ENCODE measurements around the gene C1QTNF3.
A peak's percentile ranks its signal among the peaks of the same experiment; 100 is the strongest.

The C1QTNF3 gene

DNA sequence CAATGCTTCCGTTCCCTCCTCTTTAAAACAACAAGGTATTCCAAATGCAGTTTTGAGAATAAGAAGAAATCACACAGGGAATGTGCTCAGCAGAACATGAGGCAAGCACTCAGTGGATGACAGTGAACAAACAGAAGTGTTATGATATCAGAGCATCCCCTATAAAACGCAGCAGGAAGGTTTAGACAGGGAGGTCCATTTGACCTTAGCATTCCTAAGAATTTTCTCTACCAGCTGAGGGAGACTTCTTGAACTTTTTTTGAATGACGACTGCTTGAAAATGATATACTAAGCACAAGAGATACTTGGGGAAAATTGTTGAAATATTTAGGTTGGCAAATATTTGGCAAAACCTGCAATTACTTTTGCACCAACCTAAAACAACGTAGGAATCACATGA lies 39.1 kb downstream of the C1QTNF3 start:
- Histone ChIP-seq H2BK15ac (ENCODE audit: low read depth, poor library complexity, severe bottlenecking) (no peak overlapping the region), H2BK120ac (ENCODE audit: low read depth, low read length) (no peak overlapping the region), H2BK12ac (ENCODE audit: low read length in 2 of 2) (no peak overlapping the region), H3K4me1 (ENCODE audit: control insufficient read depth, insufficient read depth, low read depth, low read length) (peaks cover 11% of the 10 kb centered on the region), H3K9ac (ENCODE audit: low read length) (no peak overlapping the region), H3K79me1 (replicated peaks; ENCODE audit: low read length, poor library complexity, severe bottlenecking) (peaks cover 10% of the 10 kb centered on the region), H3K14ac (ENCODE audit: low read length in 2 of 2) (no peak overlapping the region), H3K4ac (ENCODE audit: low read depth in 1 of 2, low read length in 2 of 2) (no peak overlapping the region), H3K27ac (ENCODE audit: low read length, poor library complexity, severe bottlenecking) (peak overlapping the region; percentile 53), H2BK5ac (ENCODE audit: low read depth, low read length, poor library complexity, severe bottlenecking) (no peak overlapping the region), H4K8ac (ENCODE audit: low read length) (no peak overlapping the region), H3K4me3 (ENCODE audit: insufficient read depth in 1 of 2, low read depth in 1 of 2, low read length in 2 of 2) (no peak overlapping the region), H3K4me2 (ENCODE audit: low read length, poor library complexity, severe bottlenecking) (no peak overlapping the region), H2AK5ac (ENCODE audit: low read length, severe bottlenecking) (peak overlapping the region; percentile 13), H3K18ac (ENCODE audit: low read depth in 1 of 2, low read length in 2 of 2) (no peak overlapping the region), H3K23ac (ENCODE audit: low read length in 2 of 2) (no peak overlapping the region), H4K91ac (ENCODE audit: low read length) (no peak overlapping the region), H2AFZ (ENCODE audit: low read depth, low read length) (no peak overlapping the region), H3K9me3 (ENCODE audit: control insufficient read depth, low read length) (no peaks in the 10 kb centered on the region), H3K36me3 (ENCODE audit: control insufficient read depth in 1 of 2, insufficient read depth in 2 of 2, low read depth in 1 of 2, low read length in 2 of 2) (peaks cover 9 to 56% of the 10 kb centered on the region in 2 experiments), H3K27me3 (ENCODE audit: control insufficient read depth in 1 of 2, insufficient read depth in 1 of 2, low read length in 2 of 2) (no peaks in the 10 kb centered on the region)
- WGBS, result 97% methylated on average over 3 of the region's 4 CpGs
- DNase-seq, result no peak

DNA sequence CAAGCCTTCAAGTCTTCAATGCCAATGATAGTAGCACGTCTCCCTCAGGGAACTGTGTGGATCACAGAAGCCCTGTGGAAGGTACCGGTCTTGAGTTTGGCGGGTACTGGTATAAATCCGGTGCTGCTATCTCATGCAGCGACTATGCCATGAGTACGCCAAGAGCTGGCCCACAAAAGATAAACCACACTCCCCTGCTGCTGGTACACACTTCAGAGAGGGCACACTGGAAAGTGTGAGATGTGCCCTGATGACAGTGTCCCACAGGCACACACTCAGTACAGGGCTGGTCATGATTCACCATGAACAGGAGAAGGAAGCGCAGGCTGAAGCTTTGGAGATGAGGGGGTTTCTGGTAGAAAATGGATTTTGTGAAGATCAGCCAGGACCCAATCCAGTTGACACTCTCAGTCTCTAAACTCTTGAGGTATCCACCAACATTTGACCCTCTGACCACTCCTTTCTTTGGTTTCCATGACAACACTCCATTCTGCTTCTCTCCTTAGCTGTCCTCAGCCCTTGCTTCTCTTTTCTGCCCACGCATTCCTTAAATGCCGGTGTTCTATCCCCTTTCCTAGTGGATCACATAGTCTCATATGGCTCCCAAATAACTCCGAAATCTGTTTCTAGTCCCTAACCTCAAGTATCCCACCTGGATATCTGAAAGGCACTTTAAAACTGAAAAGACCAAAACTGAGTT lies 40.2 kb downstream of the C1QTNF3 start:
- H3K23ac ChIP-seq (ENCODE audit: low read length in 2 of 2), result no peak overlapping the region
- no peak overlapping the region for H3K4me2 ChIP-seq (ENCODE audit: low read length, poor library complexity, severe bottlenecking)
- H3K9me3 ChIP-seq (ENCODE audit: control insufficient read depth, low read length), result no peaks in the 10 kb centered on the region
- H3K4me3 ChIP-seq (ENCODE audit: insufficient read depth in 1 of 2, low read depth in 1 of 2, low read length in 2 of 2), result no peak overlapping the region
- H3K36me3 ChIP-seq (ENCODE audit: control insufficient read depth in 1 of 2, insufficient read depth in 2 of 2, low read depth in 1 of 2, low read length in 2 of 2), result peaks cover 9 to 65% of the 10 kb centered on the region in 2 experiments
- H2BK12ac ChIP-seq (ENCODE audit: low read length in 2 of 2), result no peak overlapping the region
- no peak overlapping the region for H4K91ac ChIP-seq (ENCODE audit: low read length)
- H3K4ac ChIP-seq (ENCODE audit: low read depth in 1 of 2, low read length in 2 of 2), result no peak overlapping the region
- H2BK120ac ChIP-seq (ENCODE audit: low read depth, low read length), result no peak overlapping the region
- H3K14ac ChIP-seq (ENCODE audit: low read length in 2 of 2), result no peak overlapping the region
- H3K27ac ChIP-seq (ENCODE audit: low read length, poor library complexity, severe bottlenecking), result no peak overlapping the region
- no peak for DNase-seq
- H4K8ac ChIP-seq (ENCODE audit: low read length), result no peak overlapping the region
- no peak overlapping the region for H2BK15ac ChIP-seq (ENCODE audit: low read depth, poor library complexity, severe bottlenecking)
- WGBS, result 97% methylated on average over 9 of the region's 10 CpGs
- no peak overlapping the region for H3K9ac ChIP-seq (ENCODE audit: low read length)
- no peak overlapping the region for H2AFZ ChIP-seq (ENCODE audit: low read depth, low read length)
- H2AK5ac ChIP-seq (ENCODE audit: low read length, severe bottlenecking), result no peak overlapping the region
- H3K18ac ChIP-seq (ENCODE audit: low read depth in 1 of 2, low read length in 2 of 2), result no peak overlapping the region
- H3K79me1 ChIP-seq (replicated peaks; ENCODE audit: low read length, poor library complexity, severe bottlenecking), result peaks cover 10% of the 10 kb centered on the region
- H3K27me3 ChIP-seq (ENCODE audit: control insufficient read depth in 1 of 2, insufficient read depth in 1 of 2, low read length in 2 of 2), result no peaks in the 10 kb centered on the region
- H2BK5ac ChIP-seq (ENCODE audit: low read depth, low read length, poor library complexity, severe bottlenecking), result no peak overlapping the region
- peaks cover 11% of the 10 kb centered on the region for H3K4me1 ChIP-seq (ENCODE audit: control insufficient read depth, insufficient read depth, low read depth, low read length)

DNA sequence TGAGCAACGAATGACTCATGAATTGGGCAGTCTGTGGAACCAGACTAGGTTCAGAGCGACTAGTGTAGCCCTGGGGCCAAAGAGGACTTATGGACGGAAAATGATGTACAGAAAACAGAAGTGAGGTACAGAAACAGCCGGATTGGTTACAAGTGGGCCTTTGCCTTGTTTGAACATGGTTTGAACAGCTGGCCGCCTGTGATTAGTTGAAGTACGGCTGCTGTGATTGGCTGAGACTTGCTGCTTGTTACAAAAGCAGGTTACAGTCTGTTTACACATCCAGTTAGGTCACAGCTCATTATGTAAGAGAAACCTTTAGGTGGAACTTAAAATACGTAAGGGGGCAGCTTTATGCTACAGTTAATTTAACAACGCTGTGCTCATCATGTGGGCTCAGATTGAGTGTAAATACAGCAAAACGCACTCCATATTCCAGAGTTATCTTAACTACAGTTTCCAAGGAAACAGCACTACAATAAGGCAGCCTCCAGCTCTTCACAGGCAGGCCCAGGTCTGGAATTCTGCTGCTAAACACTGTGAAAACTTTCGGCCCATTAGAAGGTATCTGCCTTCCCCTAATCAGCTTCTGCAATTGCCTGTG lies 41.7 kb downstream of the C1QTNF3 start:
- Histone ChIP-seq H4K8ac (ENCODE audit: low read length) (no peak overlapping the region), H3K27ac (ENCODE audit: low read length, poor library complexity, severe bottlenecking) (no peak overlapping the region), H3K4me2 (ENCODE audit: low read length, poor library complexity, severe bottlenecking) (no peak overlapping the region), H2BK15ac (ENCODE audit: low read depth, poor library complexity, severe bottlenecking) (no peak overlapping the region), H3K14ac (ENCODE audit: low read length in 2 of 2) (no peak overlapping the region), H3K23ac (ENCODE audit: low read length in 2 of 2) (no peak overlapping the region), H3K27me3 (ENCODE audit: control insufficient read depth in 1 of 2, insufficient read depth in 1 of 2, low read length in 2 of 2) (no peaks in the 10 kb centered on the region), H3K9me3 (ENCODE audit: control insufficient read depth, low read length) (no peaks in the 10 kb centered on the region), H3K4me3 (ENCODE audit: insufficient read depth in 1 of 2, low read depth in 1 of 2, low read length in 2 of 2) (no peak overlapping the region), H3K36me3 (ENCODE audit: control insufficient read depth in 1 of 2, insufficient read depth in 2 of 2, low read depth in 1 of 2, low read length in 2 of 2) (peaks cover 9 to 68% of the 10 kb centered on the region in 2 experiments), H3K79me1 (replicated peaks; ENCODE audit: low read length, poor library complexity, severe bottlenecking) (peaks cover 15% of the 10 kb centered on the region), H2BK12ac (ENCODE audit: low read length in 2 of 2) (no peak overlapping the region), H2BK5ac (ENCODE audit: low read depth, low read length, poor library complexity, severe bottlenecking) (no peak overlapping the region), H4K91ac (ENCODE audit: low read length) (no peak overlapping the region), H3K4me1 (ENCODE audit: control insufficient read depth, insufficient read depth, low read depth, low read length) (peaks cover 8% of the 10 kb centered on the region), H2AK5ac (ENCODE audit: low read length, severe bottlenecking) (no peak overlapping the region), H2BK120ac (ENCODE audit: low read depth, low read length) (no peak overlapping the region), H3K9ac (ENCODE audit: low read length) (no peak overlapping the region), H2AFZ (ENCODE audit: low read depth, low read length) (no peak overlapping the region), H3K4ac (ENCODE audit: low read depth in 1 of 2, low read length in 2 of 2) (no peak overlapping the region), H3K18ac (ENCODE audit: low read depth in 1 of 2, low read length in 2 of 2) (no peak overlapping the region)
- WGBS, result 93% methylated on average over 9 of the region's 10 CpGs
- no peak for DNase-seq

DNA sequence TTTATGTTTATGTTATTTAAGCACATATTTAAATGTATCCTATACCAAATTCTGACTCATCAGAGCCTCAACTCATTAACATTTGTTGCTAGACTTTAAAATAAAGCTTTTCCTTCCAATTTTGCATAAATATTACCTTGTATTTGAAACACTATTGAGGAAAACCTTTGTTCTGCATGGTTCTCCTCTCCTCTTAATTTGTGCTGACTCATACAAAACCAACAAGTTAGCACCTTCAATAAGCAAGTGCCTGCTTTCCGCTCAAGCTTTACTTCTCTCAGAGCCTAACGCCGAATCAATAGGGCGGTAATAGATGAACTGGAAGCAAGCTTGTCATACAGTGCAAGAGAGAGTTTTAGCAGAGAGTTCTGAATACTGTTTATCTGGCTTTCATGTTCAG lies 43.0 kb downstream of the C1QTNF3 start:
- no peak overlapping the region for H2BK5ac ChIP-seq (ENCODE audit: low read depth, low read length, poor library complexity, severe bottlenecking)
- H4K8ac ChIP-seq (ENCODE audit: low read length), result no peak overlapping the region
- no peak overlapping the region for H2AFZ ChIP-seq (ENCODE audit: low read depth, low read length)
- no peak overlapping the region for H2BK15ac ChIP-seq (ENCODE audit: low read depth, poor library complexity, severe bottlenecking)
- peaks cover 8% of the 10 kb centered on the region for H3K4me1 ChIP-seq (ENCODE audit: control insufficient read depth, insufficient read depth, low read depth, low read length)
- no peak overlapping the region for H3K4ac ChIP-seq (ENCODE audit: low read depth in 1 of 2, low read length in 2 of 2)
- no peak overlapping the region for H3K4me2 ChIP-seq (ENCODE audit: low read length, poor library complexity, severe bottlenecking)
- H3K18ac ChIP-seq (ENCODE audit: low read depth in 1 of 2, low read length in 2 of 2), result no peak overlapping the region
- H2BK12ac ChIP-seq (ENCODE audit: low read length in 2 of 2), result no peak overlapping the region
- no peak overlapping the region for H2AK5ac ChIP-seq (ENCODE audit: low read length, severe bottlenecking)
- no peaks in the 10 kb centered on the region for H3K27me3 ChIP-seq (ENCODE audit: control insufficient read depth in 1 of 2, insufficient read depth in 1 of 2, low read length in 2 of 2)
- no peak overlapping the region for H3K4me3 ChIP-seq (ENCODE audit: insufficient read depth in 1 of 2, low read depth in 1 of 2, low read length in 2 of 2)
- no peak overlapping the region for H2BK120ac ChIP-seq (ENCODE audit: low read depth, low read length)
- no peak overlapping the region for H3K27ac ChIP-seq (ENCODE audit: low read length, poor library complexity, severe bottlenecking)
- no peak overlapping the region for H4K91ac ChIP-seq (ENCODE audit: low read length)
- WGBS, result 95% methylated on average over 4 of the region's 4 CpGs
- no peak overlapping the region for H3K14ac ChIP-seq (ENCODE audit: low read length in 2 of 2)
- no peaks in the 10 kb centered on the region for H3K9me3 ChIP-seq (ENCODE audit: control insufficient read depth, low read length)
- no peak for DNase-seq
- peaks cover 13% of the 10 kb centered on the region for H3K79me1 ChIP-seq (replicated peaks; ENCODE audit: low read length, poor library complexity, severe bottlenecking)
- H3K9ac ChIP-seq (ENCODE audit: low read length), result no peak overlapping the region
- H3K36me3 ChIP-seq (ENCODE audit: control insufficient read depth in 1 of 2, insufficient read depth in 2 of 2, low read depth in 1 of 2, low read length in 2 of 2), result peaks cover 9 to 60% of the 10 kb centered on the region in 2 experiments
- no peak overlapping the region for H3K23ac ChIP-seq (ENCODE audit: low read length in 2 of 2)

All from mesenchymal stem cell (in vitro differentiated cells and primary cell).